Activated T-cell treated with anti-CD3 and anti-CD28 coated beads for 4 hours (primary cell): ENCODE measurements around the gene HCN3.

ENCODE experiments used
- DNase-seq: peaks from one replicate; pipeline ENCODE4 v3.0.0-alpha.2; 2020

Gene HCN3

GRCh38 chr1:155254714-155255242 is 22.5 kb upstream of the HCN3 start:
- DNase-seq = no peak

- peak; percentile 61 for DNase-seq
Measured at GRCh38 chr1:155255243-155256007, 21.8 kb upstream of the HCN3 start, which contains the start of gene ENTREP3. ENTREP3 (minus strand) TSS chr1:155255483; CDS start chr1:155254877, 606 bp downstream.

GRCh38 chr1:155256058-155256852 is 21.0 kb upstream of the HCN3 start:
- DNase-seq = no peak

GRCh38 chr1:155260276-155260675 is 17.0 kb upstream of the HCN3 start:
- no peak for DNase-seq

GRCh38 chr1:155261493-155261851 is 15.8 kb upstream of the HCN3 start:
- no peak for DNase-seq

GRCh38 chr1:155261852-155262673 is 15.2 kb upstream of the HCN3 start, which contains the start of gene SCAMP3:
SCAMP3 (minus strand) TSS chr1:155262360; CDS start chr1:155262151, 209 bp downstream.
- DNase-seq = peak; percentile 78

- DNase-seq = no peak
Measured at GRCh38 chr1:155263067-155263466, 14.2 kb upstream of the HCN3 start.

- no peak for DNase-seq
Measured at GRCh38 chr1:155266553-155266952, 10.7 kb upstream of the HCN3 start.

- no peak for DNase-seq
Measured at GRCh38 chr1:155267373-155267772, 9.9 kb upstream of the HCN3 start.

GRCh38 chr1:155268630-155269029 is 8.6 kb upstream of the HCN3 start:
- no peak for DNase-seq

- DNase-seq = no peak
Measured at GRCh38 chr1:155269381-155269780, 7.9 kb upstream of the HCN3 start.

- peak; percentile 29 for DNase-seq
Measured at GRCh38 chr1:155272466-155273342, 4.6 kb upstream of the HCN3 start.

- peak; percentile 93 for DNase-seq
Measured at GRCh38 chr1:155273343-155274245, 3.7 kb upstream of the HCN3 start, which contains the start of gene CLK2. CLK2 (minus strand) TSS chr1:155273504; CDS start chr1:155270977, 2,527 bp downstream.

- DNase-seq = peak; percentile 71
Measured at GRCh38 chr1:155277902-155278688, 832 bp downstream of the HCN3 start.

- no peak for DNase-seq
Measured at GRCh38 chr1:155278689-155279160, 1.5 kb downstream of the HCN3 start.

GRCh38 chr1:155279268-155279667 is 2.0 kb downstream of the HCN3 start:
- no peak for DNase-seq

GRCh38 chr1:155282488-155283091 is 5.3 kb downstream of the HCN3 start:
- no peak for DNase-seq

- DNase-seq = no peak
Measured at GRCh38 chr1:155284476-155284875, 7.2 kb downstream of the HCN3 start.

GRCh38 chr1:155285063-155285462 is 7.8 kb downstream of the HCN3 start:
- no peak for DNase-seq
